SH-SY5Y (cell line): ENCODE measurements around the gene RSBN1L.

Source experiments
- GATA2 ChIP-seq: IDR thresholded peaks from 2 replicates; pipeline ENCODE4 v1.6.1; 2011; ENCODE audit warnings: mild to moderate bottlenecking, low read depth, low read length
- GATA3 ChIP-seq: IDR thresholded peaks from 2 replicates; pipeline ENCODE4 v1.6.1; 2011; ENCODE audit warnings: low read depth, mild to moderate bottlenecking, low read length, moderate library complexity

DNA sequence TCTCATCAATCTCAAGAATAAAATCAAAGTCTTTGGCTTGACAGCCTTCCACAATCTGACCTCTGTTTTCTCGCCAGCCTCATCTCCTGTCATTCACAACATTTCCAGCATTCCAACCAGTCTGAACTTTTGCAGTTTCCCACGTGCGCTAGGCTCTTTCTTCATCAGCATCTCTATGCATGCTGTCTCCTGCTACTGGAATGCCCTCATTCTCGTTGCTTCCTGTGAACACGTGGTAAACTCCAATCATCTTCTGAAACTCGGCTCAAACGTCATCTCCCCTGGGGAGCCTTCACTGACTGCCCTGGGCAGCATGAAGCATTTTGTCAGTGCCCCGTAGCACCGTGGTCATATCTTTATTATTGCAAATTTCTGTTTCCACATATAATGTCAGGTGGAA, 12.2 kb upstream of the RSBN1L start:
- no peak for TF ChIP-seq GATA3
- TF ChIP-seq GATA2: no peak
